ENCODE data around the gene PPP2R5E. TPM values are rescaled to one million over a fixed set of nuclear protein-coding genes. Genes with fewer than 3 reads are reported as not detected.

PPP2R5E gene
- total and polyA plus RNA-seq, 2 donors (not counting 3 experiments of a cell fraction or from before 2014, with no cell fraction given): 4.9 to 52.5 TPM

DNA sequence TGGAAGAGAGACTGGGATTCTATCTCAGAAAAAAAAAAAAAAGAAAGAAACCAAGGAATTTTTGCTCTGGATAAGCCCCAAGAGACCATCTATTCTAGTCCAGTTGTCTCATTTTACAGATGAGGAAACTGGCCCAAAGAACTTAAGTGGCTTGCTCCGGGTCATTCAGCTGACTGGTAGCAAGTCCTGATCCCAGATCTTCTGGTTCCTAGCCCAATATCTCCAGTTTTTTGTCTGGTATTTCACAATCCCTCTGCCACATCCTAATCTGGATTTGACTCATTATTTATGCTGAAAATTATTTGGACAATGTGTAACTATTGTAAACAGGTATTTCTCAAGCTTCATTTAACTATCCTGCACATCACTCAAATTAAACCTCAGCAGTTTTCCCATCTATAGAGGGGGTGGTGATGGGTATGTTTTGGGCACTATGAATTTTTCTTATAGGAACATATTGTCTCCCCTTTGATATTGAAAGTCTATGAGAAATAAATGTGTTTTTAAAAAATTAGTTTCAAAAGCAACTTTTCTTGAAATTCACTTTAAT, 43.4 kb downstream of the PPP2R5E start:
- intact Hi-C loops (cut with micrococcal nuclease) (no loop called here), dilution Hi-C loops (cut with MboI; ENCODE audit: extremely low pct_ligation_motif_present, low sequenced_read_pairs) (no loop called here)
- Histone ChIP-seq H3K36me3 (ENCODE audit: control insufficient read depth in 2 of 2, extremely low read depth in 1 of 2, insufficient read depth in 2 of 2, low read length in 2 of 2) (no peaks in the 10 kb centered on the region), H3K4me1 (ENCODE audit: control insufficient read depth, extremely low read depth, insufficient read depth, low read length) (peaks cover 6% of the 10 kb centered on the region), H3K79me2 (ENCODE audit: control insufficient read depth, insufficient read depth, low read length) (peaks cover 71% of the 10 kb centered on the region), H3K9me1 (replicated peaks; ENCODE audit: control insufficient read depth, extremely low read depth, insufficient read depth, low read length) (no peaks in the 10 kb centered on the region), H4K20me1 (replicated peaks; ENCODE audit: control insufficient read depth, extremely low read depth, insufficient read depth, low read length) (peaks cover 3% of the 10 kb centered on the region), H3K27ac (ENCODE audit: insufficient read depth, low read depth, low read length) (no peak overlapping the region), H3K4me2 (ENCODE audit: insufficient read depth, low read length) (no peak overlapping the region), H2AFZ (ENCODE audit: low read depth, low read length) (no peak overlapping the region), H3K9ac (replicated peaks; ENCODE audit: extremely low read depth, insufficient read depth, low read length) (no peak overlapping the region), H3K9me3 (replicated peaks; ENCODE audit: control insufficient read depth, insufficient read depth, low read length) (no peaks in the 10 kb centered on the region), H3K4me3 (replicated peaks in 1 of 3; ENCODE audit: insufficient read depth in 1 of 3, low read depth in 1 of 3, low read length in 3 of 3) (no peak overlapping the region), H3K27me3 (ENCODE audit: control insufficient read depth in 2 of 2, insufficient read depth in 2 of 2, low read length in 2 of 2) (no peaks in the 10 kb centered on the region)
- POLR2A ChIA-PET: no interaction called here
- no TSS peak for BruUV-seq (replicated peaks)
- CTCF ChIA-PET: no interaction called here
- TF ChIP-seq, protein P1, sequence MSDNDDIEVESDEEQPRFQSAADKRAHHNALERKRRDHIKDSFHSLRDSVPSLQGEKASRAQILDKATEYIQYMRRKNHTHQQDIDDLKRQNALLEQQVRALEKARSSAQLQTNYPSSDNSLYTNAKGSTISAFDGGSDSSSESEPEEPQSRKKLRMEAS (IDR thresholded peaks at IDR 0.05; ENCODE audit: insufficient read depth, insufficient read length): no peak
- TF ChIP-seq POLR2A (IDR thresholded peaks at IDR 0.05; ENCODE audit: low read depth, low read length): no peak
- TF ChIP-seq POLR2AphosphoS5 (IDR thresholded peaks at IDR 0.05; ENCODE audit: insufficient read depth, low read depth, low read length): no peak
- TF ChIP-seq, protein P2, sequence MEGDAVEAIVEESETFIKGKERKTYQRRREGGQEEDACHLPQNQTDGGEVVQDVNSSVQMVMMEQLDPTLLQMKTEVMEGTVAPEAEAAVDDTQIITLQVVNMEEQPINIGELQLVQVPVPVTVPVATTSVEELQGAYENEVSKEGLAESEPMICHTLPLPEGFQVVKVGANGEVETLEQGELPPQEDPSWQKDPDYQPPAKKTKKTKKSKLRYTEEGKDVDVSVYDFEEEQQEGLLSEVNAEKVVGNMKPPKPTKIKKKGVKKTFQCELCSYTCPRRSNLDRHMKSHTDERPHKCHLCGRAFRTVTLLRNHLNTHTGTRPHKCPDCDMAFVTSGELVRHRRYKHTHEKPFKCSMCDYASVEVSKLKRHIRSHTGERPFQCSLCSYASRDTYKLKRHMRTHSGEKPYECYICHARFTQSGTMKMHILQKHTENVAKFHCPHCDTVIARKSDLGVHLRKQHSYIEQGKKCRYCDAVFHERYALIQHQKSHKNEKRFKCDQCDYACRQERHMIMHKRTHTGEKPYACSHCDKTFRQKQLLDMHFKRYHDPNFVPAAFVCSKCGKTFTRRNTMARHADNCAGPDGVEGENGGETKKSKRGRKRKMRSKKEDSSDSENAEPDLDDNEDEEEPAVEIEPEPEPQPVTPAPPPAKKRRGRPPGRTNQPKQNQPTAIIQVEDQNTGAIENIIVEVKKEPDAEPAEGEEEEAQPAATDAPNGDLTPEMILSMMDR (IDR thresholded peaks at IDR 0.05; ENCODE audit: extremely low read depth in 1 of 2, insufficient read depth in 1 of 2, low read depth in 1 of 2, low read length in 2 of 2): no peak
- TF ChIP-seq GATA2 (IDR thresholded peaks at IDR 0.05; ENCODE audit: insufficient read depth, insufficient read length, low read depth, low read length): no peak
- no peak for TF ChIP-seq FOS (IDR thresholded peaks at IDR 0.05; ENCODE audit: borderline replicate concordance, insufficient read depth, low read length)
- no peak for TF ChIP-seq EZH2 (IDR thresholded peaks at IDR 0.05; ENCODE audit: borderline replicate concordance, low read depth, low read length, severe bottlenecking)
- no peak for TF ChIP-seq MYC (IDR thresholded peaks at IDR 0.05; ENCODE audit: low read depth, low read length)
- no peak for TF ChIP-seq JUN (IDR thresholded peaks at IDR 0.05; ENCODE audit: borderline replicate concordance, insufficient read depth, insufficient read length, low read depth)
- no peak for FAIRE-seq
- no peak for DNase-seq (ENCODE audit: low read depth, low spot score)

All from endothelial cell of umbilical vein (primary cell).